SK-N-SH (cell line): ENCODE measurements around the gene ZNF764. TPM values are rescaled to one million over a fixed set of nuclear protein-coding genes. Genes with fewer than 3 reads are reported as not detected.
"Not testable (repeated sequence)": the region's sequence is repeated elsewhere in the genome, so short reads cannot be mapped to it uniquely, and the experiment has no call there.

Experiments used
- CTCF ChIA-PET: fragments of 300-600, 350-600 bp; formaldehyde crosslinking; extraction: SDS; loops from one replicate; lab custom pipeline; 2021; lab: Yijun Ruan, JAX
- POLR2A ChIA-PET: fragments of 350-600 bp; sonication (Branson Sonifier 250); formaldehyde crosslinking; extraction: SDS; loops from one replicate; lab custom pipeline; 2020; ENCODE audit warnings: antibody characterized with exemption, inconsistent platforms; lab: Yijun Ruan, JAX
- DNase-seq: peaks from one replicate; pipeline ENCODE4 v3.0.0; 2012
- H2AFZ ChIP-seq: fragments of 200-600 bp; sonication (generic); 2 replicates; pipeline ENCODE4 v1.8.1; 2016; ENCODE audit warnings: antibody characterized with exemption, mild to moderate bottlenecking, low read depth
- H3F3A ChIP-seq: fragments of 200-600 bp; sonication (generic); replicated peaks from 2 replicates; pipeline ENCODE3; 2016; ENCODE audit warnings: antibody characterized with exemption, mild to moderate bottlenecking; ENCODE audit not compliant: insufficient read depth
- H3K27ac ChIP-seq, 2 experiments: fragments of 200-500 bp in 1 of 2; fragments of 200-600 bp in 1 of 2; sonication (Bioruptor generic) in 1 of 2; sonication (generic), shearing (Covaris generic) in 1 of 2; 2 replicates each; pipeline versions ENCODE4 v1.5.1 to v1.6.1; 2014 to 2016; ENCODE audit warnings: low read depth in 2 of 2, inconsistent platforms in 1 of 2, low read length in 1 of 2, mild to moderate bottlenecking in 1 of 2, mixed read lengths in 1 of 2
- H3K27me3 ChIP-seq: fragments of 200-600 bp; sonication (generic), shearing (Covaris generic); 2 replicates; pipeline ENCODE4 v1.6.1; 2016; ENCODE audit warnings: mixed run types; ENCODE audit not compliant: insufficient read depth
- H3K36me3 ChIP-seq, 2 experiments: fragments of 200-500 bp in 1 of 2; fragments of 200-600 bp in 1 of 2; sonication (Bioruptor generic) in 1 of 2; sonication (generic) in 1 of 2; replicated peaks in 1 of 2; 2 replicates each; pipeline versions ENCODE3 to v1.5.1; 2014 to 2016; ENCODE audit warnings: low read length in 1 of 2, mild to moderate bottlenecking in 1 of 2; ENCODE audit not compliant: insufficient read depth in 2 of 2, control insufficient read depth in 1 of 2
- H3K4me1 ChIP-seq, 2 experiments: fragments of 200-500 bp in 1 of 2; fragments of 200-600 bp in 1 of 2; sonication (Bioruptor generic) in 1 of 2; sonication (generic), shearing (Covaris generic) in 1 of 2; 2 replicates each; pipeline versions ENCODE4 v1.5.1 to v1.6.1; 2014 to 2016; ENCODE audit warnings: low read depth in 1 of 2, low read length in 1 of 2, mixed run types in 1 of 2; ENCODE audit not compliant: insufficient read depth in 2 of 2, control insufficient read depth in 1 of 2
- H3K4me2 ChIP-seq: fragments of 200-600 bp; sonication (generic), shearing (Covaris generic); 2 replicates; pipeline ENCODE4 v1.6.1; 2017; ENCODE audit warnings: mixed run types
- H3K4me3 ChIP-seq, 2 experiments: fragments of 200-500 bp in 1 of 2; fragments of 200-600 bp in 1 of 2; sonication (Bioruptor generic) in 1 of 2; sonication (generic), shearing (Covaris generic) in 1 of 2; 2 replicates each; pipeline versions ENCODE4 v1.5.1 to v1.8.1; 2014 to 2016; ENCODE audit warnings: low read depth in 2 of 2, inconsistent platforms in 1 of 2, low read length in 1 of 2, mild to moderate bottlenecking in 1 of 2, mixed read lengths in 1 of 2, moderate library complexity in 1 of 2
- H3K79me2 ChIP-seq: fragments of 200-600 bp; sonication (generic); 2 replicates; pipeline ENCODE4 v1.8.1; 2017; ENCODE audit warnings: mild to moderate bottlenecking; ENCODE audit not compliant: insufficient read depth
- H3K9ac ChIP-seq: fragments of 200-600 bp; sonication (generic); 2 replicates; pipeline ENCODE4 v1.6.1; 2017; ENCODE audit warnings: mixed run types
- H3K9me2 ChIP-seq: fragments of 200-600 bp; sonication (generic); 2 replicates; pipeline ENCODE4 v1.6.1; 2017; ENCODE audit warnings: mixed run types
- H3K9me3 ChIP-seq: fragments of 200-600 bp; sonication (generic); 2 replicates; pipeline ENCODE4 v1.6.1; 2017; ENCODE audit warnings: mixed run types, mild to moderate bottlenecking, moderate library complexity
- H4K20me1 ChIP-seq: fragments of 200-600 bp; sonication (generic); 2 replicates; pipeline ENCODE4 v1.6.1; 2017; ENCODE audit warnings: mild to moderate bottlenecking, mixed run types; ENCODE audit not compliant: insufficient read depth
- NFIC ChIP-seq: IDR thresholded peaks from 2 replicates; pipeline ENCODE4 v1.4.0; 2012; ENCODE audit warnings: borderline replicate concordance
- RFX5 ChIP-seq: IDR thresholded peaks from 2 replicates; pipeline ENCODE4 v1.6.1; 2012; ENCODE audit warnings: mild to moderate bottlenecking, improper control_type of control experiment, low read length
- TCF12 ChIP-seq: IDR thresholded peaks from 2 replicates; pipeline ENCODE4 v1.4.0; 2012
- whole genome bisulfite sequencing: methylation state at CpG from one replicate; pipeline ENCODE4 v1.1.6; 2017; ENCODE audit warnings: low lambda C conversion rate; 5-methylcytosine and 5-hydroxymethylcytosine counted together
- polyA plus RNA-seq, 3 experiments: library from polyadenylated mRNA; depleted of rRNA; stranded (reverse); fragments of >200 nt; gene quantifications; 2 replicates each; pipeline ENCODE4 v1.2.3, GENCODE V29; 2012
- TF ChIP-seq, protein P1 (sequence below): IDR thresholded peaks from 2 replicates; pipeline ENCODE4 v1.4.0; 2012; ENCODE audit warnings: low read depth, borderline replicate concordance
- TF ChIP-seq, protein P2 (sequence below): fragments of 150-350 bp; IDR thresholded peaks from 2 replicates; pipeline ENCODE4 v1.6.1; 2017; ENCODE audit warnings: antibody characterized with exemption, low read length, low read depth, borderline replicate concordance
- TF ChIP-seq, protein P3 (sequence below): IDR thresholded peaks from 2 replicates; pipeline ENCODE4 v1.4.0; 2012; ENCODE audit warnings: low read depth
- TF ChIP-seq, protein P4 (sequence below): IDR thresholded peaks from 2 replicates; pipeline ENCODE4 v1.6.1; 2012; ENCODE audit warnings: mild to moderate bottlenecking, low read depth, low read length, moderate library complexity

Gene ZNF764
- polyA plus RNA-seq, 1 of the 3 experiments (the other 2 are of a cell fraction), result 2.8 TPM

DNA sequence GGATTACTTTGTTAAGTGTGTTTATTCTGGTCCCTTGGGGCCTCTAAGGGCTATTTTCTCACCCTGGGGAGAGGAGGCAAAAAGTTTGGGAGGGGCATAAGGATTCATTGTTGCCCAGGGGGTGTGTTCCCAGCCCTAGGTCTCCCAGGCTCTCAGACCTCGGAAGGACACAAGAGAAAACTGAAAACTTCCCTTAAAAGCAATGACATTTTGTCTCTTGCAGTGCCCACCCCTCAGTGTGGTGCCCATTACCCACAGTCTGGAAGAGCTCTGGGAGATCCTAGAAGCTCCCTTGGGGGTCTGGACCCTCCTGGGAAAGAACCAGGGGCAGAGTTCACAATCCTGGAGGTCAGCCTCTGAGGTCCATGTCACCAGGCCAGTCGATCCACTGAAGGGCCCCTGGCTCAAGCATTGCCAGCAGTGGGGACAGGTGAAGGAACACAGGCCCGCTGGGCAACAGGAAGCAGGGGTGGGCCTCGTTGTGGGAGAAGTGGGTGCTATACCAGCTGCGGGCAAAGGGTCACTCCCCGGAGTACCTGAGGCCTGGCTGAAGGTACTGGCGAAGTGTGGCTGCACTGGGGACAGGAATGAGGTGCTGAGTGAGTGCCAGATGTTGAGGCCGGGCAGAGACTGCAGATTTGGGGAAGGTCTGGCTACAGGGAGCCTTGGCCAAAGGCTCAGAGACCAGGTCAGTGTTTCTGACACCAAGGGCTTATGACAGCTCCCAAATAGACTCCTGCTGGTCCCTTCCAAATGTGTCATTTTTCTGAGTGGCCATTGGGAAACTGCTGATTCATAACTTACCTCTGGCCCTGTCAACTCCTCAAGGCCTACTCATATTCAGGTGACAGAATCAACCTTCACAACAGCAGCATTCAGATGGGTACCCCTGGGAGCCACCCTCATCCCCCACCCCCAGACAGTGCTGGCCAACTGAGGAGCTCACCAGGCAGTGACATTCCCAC is 18.9 kb downstream of the ZNF764 start:
- no peak overlapping the region for H3K27ac ChIP-seq
- H3K4me3 ChIP-seq, result no peak overlapping the region
- CTCF ChIA-PET, result no interaction called here
- H3K4me1 ChIP-seq, result peaks cover 6 to 8% of the 10 kb centered on the region in 2 experiments; a peak in 3 of 4 replicates
- no peak overlapping the region for H3K9ac ChIP-seq
- no peak for TF ChIP-seq NFIC
- no peaks in the 10 kb centered on the region for H3K9me3 ChIP-seq
- no peaks in the 10 kb centered on the region for H3K27me3 ChIP-seq
- WGBS, result 83% methylated on average over 6 of the region's 8 CpGs
- no peak overlapping the region for H3K4me2 ChIP-seq
- POLR2A ChIA-PET, result no interaction called here
- H3K79me2 ChIP-seq, result peaks cover 8% of the 10 kb centered on the region
- H3F3A ChIP-seq, result peaks cover 6% of the 10 kb centered on the region
- DNase-seq, result no peak
- H3K9me2 ChIP-seq, result no peaks in the 10 kb centered on the region
- H4K20me1 ChIP-seq, result no peaks in the 10 kb centered on the region
- H3K36me3 ChIP-seq, result no peaks in the 10 kb centered on the region
- no peak overlapping the region for H2AFZ ChIP-seq

DNA sequence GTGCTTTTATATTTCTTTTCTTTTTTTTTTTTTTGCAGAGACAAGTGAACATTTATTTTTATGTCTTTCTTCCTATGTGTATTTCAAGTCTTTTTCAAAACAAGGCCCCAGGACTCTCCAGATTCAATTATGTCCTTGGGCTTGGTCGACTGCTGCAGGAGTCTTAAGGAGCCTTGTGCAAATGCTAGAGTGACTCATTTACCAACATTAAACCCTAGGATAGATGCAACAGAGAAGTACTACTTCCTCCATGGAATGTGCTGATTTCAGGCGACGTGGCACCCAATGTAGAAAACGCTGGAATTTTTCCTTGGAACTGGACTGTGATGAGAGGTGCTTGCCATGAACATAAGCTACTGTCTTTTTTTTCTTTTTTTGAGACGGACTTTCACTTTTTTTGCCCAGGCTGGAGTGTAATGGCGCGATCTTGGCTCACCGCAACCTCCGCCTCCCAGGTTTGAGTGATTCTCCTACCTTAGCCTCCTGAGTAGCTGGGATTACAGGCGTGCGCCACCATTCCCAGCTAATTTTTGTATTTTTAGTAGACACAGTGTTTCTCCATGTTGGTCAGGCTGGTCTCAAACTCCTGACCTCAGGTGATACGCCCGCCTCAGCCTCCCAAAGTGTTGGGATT is 21.7 kb downstream of the ZNF764 start:
- H3K27me3 ChIP-seq, H2AFZ ChIP-seq, H3F3A ChIP-seq, H3K27ac ChIP-seq, H3K9me2 ChIP-seq, H3K9me3 ChIP-seq, H4K20me1 ChIP-seq, DNase-seq, H3K4me2 ChIP-seq, H3K36me3 ChIP-seq, H3K4me3 ChIP-seq, H3K9ac ChIP-seq: not testable (repeated sequence)
- Histone ChIP-seq H3K4me1 (peaks cover 8 to 17% of the 10 kb centered on the region in 2 experiments; a peak in 3 of 4 replicates), H3K79me2 (peaks cover 16% of the 10 kb centered on the region)
- POLR2A ChIA-PET, result interaction anchor here (0.6 to 2.8 kb wide), 7 partner anchors 10 to 192 kb away, joined by 3 to 47 read pairs (median 3); partner anchors contain the start of genes DCTPP1, FBRS, ZNF688 and ZNF764
- WGBS, result 98% methylated on average over 13 of the region's 13 CpGs
- CTCF ChIA-PET, result interaction anchor here (0.7 to 2.4 kb wide), 10 partner anchors 9 to 107 kb away, joined by 3 to 19 read pairs (median 4); partner anchors contain the start of genes DCTPP1, ZNF764 and ZNF785

DNA sequence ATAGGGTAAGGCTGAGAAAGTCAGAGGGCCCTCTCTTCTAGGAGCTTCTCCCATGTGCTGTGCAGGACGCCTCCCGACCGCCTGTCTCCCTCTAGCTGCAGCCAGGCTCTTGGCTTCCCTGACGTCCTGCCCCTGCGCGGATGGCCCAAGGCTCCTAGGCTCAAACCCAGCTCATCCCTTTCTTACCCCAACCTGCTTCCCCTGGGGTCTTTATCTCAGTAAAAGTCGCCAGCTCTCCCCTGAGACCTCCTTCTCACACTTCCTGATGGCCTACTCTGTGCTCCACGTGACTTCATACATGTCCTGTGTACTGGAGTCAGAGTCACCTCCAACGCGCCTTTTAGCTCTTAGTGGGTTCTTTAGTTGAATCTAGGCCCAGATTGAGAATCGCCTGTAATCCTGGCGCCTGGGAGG is 22.4 kb downstream of the ZNF764 start:
- Histone ChIP-seq H3K27ac (peak overlapping the region in 1 of 2 experiments; percentile 91; a peak in 3 of 4 replicates), H3K79me2 (peaks cover 16% of the 10 kb centered on the region), H3K4me1 (peaks cover 8 to 17% of the 10 kb centered on the region in 2 experiments; a peak in 3 of 4 replicates), H3F3A (peaks cover 7% of the 10 kb centered on the region), H3K27me3 (no peaks in the 10 kb centered on the region), H3K4me2 (peak overlapping the region; percentile 83), H3K9ac (peak overlapping the region; percentile 89), H4K20me1 (no peaks in the 10 kb centered on the region), H3K36me3 (peaks cover 10 to 11% of the 10 kb centered on the region in 2 experiments), H3K9me3 (no peaks in the 10 kb centered on the region), H2AFZ (peak overlapping the region; percentile 94), H3K9me2 (no peaks in the 10 kb centered on the region), H3K4me3 (peak overlapping the region; percentile 65 to 68)
- WGBS, result 75% methylated on average over 11 of the region's 12 CpGs
- DNase-seq, result peak; percentile 85
- ChIA-PET POLR2A (interaction anchor here (0.6 to 2.8 kb wide), 13 partner anchors 9 to 192 kb away, joined by 3 to 47 read pairs (median 3); partner anchors contain the start of genes DCTPP1, FBRS, ZNF688 and ZNF764), CTCF (interaction anchor here (0.7 to 2.6 kb wide), 22 partner anchors 9 to 112 kb away, joined by 3 to 19 read pairs (median 4); partner anchors contain the start of genes DCTPP1, ZNF688, ZNF764 and ZNF785)
- TF ChIP-seq, protein P1, sequence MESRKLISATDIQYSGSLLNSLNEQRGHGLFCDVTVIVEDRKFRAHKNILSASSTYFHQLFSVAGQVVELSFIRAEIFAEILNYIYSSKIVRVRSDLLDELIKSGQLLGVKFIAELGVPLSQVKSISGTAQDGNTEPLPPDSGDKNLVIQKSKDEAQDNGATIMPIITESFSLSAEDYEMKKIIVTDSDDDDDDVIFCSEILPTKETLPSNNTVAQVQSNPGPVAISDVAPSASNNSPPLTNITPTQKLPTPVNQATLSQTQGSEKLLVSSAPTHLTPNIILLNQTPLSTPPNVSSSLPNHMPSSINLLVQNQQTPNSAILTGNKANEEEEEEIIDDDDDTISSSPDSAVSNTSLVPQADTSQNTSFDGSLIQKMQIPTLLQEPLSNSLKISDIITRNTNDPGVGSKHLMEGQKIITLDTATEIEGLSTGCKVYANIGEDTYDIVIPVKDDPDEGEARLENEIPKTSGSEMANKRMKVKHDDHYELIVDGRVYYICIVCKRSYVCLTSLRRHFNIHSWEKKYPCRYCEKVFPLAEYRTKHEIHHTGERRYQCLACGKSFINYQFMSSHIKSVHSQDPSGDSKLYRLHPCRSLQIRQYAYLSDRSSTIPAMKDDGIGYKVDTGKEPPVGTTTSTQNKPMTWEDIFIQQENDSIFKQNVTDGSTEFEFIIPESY, result no peak
- TF ChIP-seq, protein P2, sequence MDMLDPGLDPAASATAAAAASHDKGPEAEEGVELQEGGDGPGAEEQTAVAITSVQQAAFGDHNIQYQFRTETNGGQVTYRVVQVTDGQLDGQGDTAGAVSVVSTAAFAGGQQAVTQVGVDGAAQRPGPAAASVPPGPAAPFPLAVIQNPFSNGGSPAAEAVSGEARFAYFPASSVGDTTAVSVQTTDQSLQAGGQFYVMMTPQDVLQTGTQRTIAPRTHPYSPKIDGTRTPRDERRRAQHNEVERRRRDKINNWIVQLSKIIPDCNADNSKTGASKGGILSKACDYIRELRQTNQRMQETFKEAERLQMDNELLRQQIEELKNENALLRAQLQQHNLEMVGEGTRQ, result no peak
- TF ChIP-seq, protein P3, sequence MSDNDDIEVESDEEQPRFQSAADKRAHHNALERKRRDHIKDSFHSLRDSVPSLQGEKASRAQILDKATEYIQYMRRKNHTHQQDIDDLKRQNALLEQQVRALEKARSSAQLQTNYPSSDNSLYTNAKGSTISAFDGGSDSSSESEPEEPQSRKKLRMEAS, result peak; percentile 76
- TF ChIP-seq TCF12, result no peak
- TF ChIP-seq RFX5, result no peak
- TF ChIP-seq, protein P4, sequence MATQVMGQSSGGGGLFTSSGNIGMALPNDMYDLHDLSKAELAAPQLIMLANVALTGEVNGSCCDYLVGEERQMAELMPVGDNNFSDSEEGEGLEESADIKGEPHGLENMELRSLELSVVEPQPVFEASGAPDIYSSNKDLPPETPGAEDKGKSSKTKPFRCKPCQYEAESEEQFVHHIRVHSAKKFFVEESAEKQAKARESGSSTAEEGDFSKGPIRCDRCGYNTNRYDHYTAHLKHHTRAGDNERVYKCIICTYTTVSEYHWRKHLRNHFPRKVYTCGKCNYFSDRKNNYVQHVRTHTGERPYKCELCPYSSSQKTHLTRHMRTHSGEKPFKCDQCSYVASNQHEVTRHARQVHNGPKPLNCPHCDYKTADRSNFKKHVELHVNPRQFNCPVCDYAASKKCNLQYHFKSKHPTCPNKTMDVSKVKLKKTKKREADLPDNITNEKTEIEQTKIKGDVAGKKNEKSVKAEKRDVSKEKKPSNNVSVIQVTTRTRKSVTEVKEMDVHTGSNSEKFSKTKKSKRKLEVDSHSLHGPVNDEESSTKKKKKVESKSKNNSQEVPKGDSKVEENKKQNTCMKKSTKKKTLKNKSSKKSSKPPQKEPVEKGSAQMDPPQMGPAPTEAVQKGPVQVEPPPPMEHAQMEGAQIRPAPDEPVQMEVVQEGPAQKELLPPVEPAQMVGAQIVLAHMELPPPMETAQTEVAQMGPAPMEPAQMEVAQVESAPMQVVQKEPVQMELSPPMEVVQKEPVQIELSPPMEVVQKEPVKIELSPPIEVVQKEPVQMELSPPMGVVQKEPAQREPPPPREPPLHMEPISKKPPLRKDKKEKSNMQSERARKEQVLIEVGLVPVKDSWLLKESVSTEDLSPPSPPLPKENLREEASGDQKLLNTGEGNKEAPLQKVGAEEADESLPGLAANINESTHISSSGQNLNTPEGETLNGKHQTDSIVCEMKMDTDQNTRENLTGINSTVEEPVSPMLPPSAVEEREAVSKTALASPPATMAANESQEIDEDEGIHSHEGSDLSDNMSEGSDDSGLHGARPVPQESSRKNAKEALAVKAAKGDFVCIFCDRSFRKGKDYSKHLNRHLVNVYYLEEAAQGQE, result no peak
